Activated CD8-positive, alpha-beta memory T cell treated with anti-CD3 and anti-CD28 coated beads, Interleukin-2, amount 50 U/mL, for 48 hours (primary cell): ENCODE measurements around the gene ARHGAP45.

Experiments
- DNase-seq: peaks from one replicate; pipeline ENCODE4 v3.0.0-alpha.2; 2020

The ARHGAP45 gene

DNA sequence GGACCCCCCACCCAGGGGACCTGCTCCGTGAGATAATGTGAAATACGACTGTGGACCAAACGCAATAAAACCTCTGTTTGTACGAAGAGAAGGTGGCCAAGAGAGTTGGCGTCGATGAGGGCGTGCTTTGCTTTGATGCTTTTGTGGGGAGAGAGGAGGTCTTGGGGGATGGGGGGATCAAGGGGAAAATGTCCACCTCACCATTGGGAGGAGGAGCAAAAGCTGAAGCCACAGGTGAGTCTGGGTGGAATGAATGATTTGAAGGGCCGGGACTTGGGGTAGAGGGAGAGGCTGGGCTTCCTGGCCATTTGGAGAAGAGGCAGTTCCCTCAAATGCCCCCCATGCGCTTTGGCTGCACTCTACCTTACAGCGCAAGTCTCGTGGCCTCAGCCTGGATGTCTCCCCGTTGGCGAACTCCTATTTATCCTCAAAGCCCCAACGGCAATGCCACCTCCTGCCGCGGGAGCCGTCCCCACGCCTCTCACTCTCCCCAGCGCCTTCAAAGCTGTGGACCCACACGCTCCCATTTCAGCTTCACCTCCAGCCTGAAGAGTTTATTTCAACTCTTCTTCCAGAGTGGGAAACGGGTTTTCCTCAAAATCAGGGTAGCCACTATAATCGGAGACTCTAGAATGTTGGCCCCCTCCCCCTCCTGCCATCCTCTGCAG is 27.9 kb upstream of the ARHGAP45 start:
- DNase-seq: no peak

DNA sequence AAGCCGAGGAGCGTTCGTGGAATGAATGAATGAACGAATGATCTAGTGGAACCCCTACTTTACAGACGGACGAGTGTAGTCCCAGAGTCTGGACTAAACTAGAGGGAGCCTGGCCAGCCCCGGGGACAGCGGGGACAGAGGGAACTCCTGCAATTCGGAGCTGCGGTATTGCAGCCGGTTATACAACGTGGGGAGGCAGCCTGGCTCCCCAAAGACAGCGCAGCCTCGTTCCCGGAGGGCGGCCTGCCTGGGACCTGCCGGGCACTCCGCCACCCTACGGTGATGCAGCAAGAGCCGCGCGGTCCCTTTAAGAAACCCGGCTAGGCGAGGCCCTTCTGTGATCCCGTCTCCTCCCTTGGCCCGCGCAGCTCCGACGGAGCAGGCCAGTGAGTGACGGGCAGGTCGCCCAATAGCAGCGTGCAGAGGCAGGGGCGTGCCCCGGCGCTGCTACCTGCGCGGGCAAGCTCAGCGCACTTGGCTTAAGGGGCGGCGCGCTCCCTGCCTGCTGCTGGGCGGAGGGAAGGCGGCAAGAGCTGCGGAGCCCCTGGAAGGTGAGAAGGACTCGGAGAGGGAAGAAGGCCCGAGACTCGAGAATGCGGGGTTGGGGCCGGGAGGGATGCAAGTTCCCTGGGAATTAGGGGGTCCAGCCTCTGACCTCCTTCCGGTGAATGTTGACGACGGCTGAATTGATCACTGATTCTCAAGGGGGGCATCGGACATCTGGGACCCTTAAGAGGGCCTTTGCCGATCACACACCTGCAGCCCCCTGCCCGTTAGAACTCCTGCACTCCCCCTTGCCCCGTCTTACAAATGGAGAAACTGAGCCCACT is 27.1 kb upstream of the ARHGAP45 start, which contains the start of gene ABCA7:
Gene ABCA7, plus strand, starts transcription at position 462 of the 830 bp plus-strand sequence. CDS start 1,255 bp downstream, outside the sequence.
- DNase-seq: peak; percentile 100

DNA sequence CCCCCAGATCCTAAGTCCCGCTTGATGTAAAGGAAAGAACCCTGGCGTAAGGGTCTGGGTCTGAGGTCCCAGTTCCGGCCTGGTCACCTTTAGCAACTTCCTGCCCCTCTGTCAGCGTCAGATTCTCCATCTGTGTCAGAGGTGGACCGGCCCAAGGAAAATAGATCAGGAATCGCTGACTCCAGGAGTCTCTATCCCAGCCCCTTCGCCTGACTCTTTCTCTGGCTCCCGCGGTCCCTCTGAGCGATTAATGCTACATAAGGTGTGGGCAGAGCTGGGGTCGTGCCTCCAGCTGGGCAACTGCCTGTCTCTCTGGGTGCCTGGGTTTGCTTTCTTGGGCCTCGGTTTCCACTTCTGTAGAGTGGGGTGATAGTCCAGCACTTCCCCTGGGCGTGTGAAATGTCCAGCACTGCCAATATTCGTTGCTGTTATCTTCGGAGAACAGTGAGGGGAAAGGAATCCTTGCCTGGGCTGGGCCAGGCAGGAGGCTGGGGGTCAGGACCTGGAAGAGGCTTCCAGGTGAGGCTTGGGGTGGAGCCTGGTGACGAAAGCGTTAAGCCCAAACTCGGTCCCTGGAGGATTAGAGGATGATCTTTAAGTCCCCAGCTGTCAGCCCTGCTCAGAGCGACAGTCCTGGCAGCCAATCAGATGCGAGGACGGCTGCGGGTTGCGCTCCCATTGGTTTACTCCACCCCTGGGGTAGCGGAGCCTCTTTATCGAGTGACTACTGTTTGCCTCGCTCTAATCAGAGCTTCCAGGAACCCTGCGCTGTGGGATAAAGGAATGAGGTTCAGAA is 26.3 kb upstream of the ARHGAP45 start:
- peak; percentile 92 for DNase-seq

DNA sequence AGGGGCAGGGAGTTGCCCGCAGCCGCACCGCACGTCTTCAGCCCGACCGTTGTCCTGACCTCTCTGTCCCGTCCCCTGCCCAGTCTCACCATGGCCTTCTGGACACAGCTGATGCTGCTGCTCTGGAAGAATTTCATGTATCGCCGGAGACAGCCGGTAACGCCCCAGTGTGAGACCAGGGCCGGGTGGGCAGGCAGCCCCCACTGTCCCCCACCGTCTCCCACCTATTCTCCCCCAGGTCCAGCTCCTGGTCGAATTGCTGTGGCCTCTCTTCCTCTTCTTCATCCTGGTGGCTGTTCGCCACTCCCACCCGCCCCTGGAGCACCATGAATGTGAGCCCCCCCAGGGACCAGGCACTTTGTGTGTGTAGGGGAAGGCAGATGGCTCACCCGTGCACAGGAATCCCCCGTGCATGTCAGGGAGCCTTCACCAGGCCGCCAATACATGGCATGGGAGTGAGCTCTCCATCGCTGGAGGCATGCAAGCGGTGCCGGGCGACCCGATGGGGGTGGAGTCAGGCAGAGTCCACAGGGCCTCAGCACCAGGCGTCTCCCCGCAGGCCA is 25.6 kb upstream of the ARHGAP45 start:
- no peak for DNase-seq

DNA sequence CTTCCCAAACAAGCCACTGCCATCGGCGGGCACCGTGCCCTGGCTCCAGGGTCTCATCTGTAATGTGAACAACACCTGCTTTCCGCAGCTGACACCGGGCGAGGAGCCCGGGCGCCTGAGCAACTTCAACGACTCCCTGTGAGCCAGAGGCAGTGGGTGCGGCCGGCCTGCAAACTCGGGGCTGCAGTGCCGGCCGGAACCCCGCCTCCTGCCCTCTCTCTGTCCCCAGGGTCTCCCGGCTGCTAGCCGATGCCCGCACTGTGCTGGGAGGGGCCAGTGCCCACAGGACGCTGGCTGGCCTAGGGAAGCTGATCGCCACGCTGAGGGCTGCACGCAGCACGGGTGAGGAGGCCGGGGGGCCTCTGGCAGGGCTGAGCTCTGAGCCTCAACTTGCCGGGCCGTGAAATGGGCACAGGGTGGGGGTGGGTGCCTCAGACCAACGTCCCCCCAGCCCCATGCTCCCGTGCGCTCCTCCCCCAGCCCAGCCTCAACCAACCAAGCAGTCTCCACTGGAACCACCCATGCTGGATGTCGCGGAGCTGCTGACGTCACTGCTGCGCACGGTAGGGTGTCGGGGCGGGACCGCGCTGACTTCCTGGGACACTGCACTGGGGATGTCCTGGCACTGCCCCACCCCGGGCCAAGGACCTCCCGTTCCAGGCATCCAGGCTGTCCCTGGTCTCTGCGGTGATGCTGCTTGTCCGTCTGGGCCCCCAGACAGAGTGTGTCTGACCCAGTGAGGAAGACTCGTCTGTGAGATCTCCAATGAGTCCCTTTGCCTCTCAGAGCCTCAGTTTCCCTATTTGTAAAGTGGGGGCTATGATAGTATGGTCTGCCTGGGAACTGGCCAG is 24.9 kb upstream of the ARHGAP45 start:
- DNase-seq: no peak

DNA sequence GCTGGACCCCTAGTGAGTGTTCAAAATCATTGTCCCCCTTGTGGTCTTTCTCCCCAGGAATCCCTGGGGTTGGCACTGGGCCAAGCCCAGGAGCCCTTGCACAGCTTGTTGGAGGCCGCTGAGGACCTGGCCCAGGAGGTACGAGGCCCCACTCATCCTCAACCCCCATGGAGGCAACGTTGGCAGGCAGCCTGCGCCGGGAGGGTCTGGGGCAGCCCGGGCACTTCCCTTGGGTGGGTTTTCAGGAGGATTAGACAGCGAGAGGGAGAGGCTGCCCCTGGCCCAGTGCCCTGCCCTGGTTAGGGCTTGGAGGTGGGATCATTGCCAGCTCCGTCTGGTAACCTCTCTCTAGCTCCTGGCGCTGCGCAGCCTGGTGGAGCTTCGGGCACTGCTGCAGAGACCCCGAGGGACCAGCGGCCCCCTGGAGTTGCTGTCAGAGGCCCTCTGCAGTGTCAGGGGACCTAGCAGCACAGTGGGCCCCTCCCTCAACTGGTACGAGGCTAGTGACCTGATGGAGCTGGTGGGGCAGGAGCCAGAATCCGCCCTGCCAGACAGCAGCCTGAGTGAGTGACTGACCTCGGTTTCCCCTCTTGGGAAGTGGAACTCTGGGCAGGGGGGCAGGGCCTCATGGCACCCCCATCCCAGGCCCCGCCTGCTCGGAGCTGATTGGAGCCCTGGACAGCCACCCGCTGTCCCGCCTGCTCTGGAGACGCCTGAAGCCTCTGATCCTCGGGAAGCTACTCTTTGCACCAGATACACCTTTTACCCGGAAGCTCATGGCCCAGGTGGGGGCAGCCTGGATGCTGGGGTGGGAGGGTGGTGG is 24.1 kb upstream of the ARHGAP45 start:
- DNase-seq: no peak

DNA sequence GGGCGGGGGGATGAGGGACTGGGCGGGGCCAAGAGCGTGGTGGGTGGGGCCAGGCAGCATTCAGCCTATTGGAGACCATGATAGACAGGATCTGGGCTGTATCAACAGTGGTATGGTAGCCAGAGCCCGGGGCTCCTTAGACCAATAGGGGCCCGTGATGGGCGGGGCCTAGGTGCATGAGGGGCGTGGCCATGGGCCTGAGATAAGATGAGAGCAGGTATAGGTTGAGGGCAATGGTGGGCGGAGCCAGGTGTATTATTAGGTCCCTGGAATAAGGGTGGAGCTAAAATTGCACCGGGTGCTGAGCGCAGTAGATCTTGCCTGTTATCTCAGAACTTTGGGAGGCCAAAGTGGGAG is 21.7 kb upstream of the ARHGAP45 start:
- peak; percentile 87 for DNase-seq

DNA sequence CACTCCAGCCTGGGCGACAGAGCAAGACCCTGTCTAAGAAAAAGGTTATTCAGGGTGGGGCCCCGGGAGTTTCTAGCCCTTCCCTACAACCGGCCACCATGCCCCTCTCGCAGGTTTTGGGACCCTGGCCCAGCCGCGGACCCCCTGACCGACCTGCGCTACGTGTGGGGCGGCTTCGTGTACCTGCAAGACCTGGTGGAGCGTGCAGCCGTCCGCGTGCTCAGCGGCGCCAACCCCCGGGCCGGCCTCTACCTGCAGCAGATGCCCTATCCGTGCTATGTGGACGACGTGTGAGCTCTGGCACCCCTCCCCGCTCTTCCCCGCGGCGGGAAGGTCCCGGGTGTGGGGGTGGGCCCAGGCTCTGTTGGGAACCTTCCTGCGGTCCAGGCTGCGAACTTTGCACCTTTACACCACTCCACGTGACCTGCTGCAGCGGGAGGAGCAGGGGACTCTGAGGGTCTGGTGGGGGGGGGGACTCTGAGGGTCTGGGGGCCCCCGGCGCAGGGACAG is 20.8 kb upstream of the ARHGAP45 start:
- no peak for DNase-seq

DNA sequence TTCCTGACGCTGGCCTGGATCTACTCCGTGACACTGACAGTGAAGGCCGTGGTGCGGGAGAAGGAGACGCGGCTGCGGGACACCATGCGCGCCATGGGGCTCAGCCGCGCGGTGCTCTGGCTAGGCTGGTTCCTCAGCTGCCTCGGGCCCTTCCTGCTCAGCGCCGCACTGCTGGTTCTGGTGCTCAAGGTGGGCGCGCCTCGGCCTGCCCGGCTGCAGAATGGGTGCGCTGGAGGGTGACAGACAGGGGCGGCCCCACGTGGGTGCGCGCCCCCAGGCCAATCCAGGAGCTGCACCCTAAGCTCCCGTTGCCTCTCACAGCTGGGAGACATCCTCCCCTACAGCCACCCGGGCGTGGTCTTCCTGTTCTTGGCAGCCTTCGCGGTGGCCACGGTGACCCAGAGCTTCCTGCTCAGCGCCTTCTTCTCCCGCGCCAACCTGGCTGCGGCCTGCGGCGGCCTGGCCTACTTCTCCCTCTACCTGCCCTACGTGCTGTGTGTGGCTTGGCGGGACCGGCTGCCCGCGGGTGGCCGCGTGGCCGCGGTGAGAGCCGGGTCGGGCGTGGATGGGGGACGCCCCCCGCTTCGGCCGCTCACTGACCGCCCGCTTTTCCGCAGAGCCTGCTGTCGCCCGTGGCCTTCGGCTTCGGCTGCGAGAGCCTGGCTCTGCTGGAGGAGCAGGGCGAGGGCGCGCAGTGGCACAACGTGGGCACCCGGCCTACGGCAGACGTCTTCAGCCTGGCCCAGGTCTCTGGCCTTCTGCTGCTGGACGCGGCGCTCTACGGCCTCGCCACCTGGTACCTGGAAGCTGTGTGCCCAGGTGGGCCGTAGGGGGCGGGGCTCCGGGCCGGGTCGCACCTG is 19.9 kb upstream of the ARHGAP45 start:
- no peak for DNase-seq

DNA sequence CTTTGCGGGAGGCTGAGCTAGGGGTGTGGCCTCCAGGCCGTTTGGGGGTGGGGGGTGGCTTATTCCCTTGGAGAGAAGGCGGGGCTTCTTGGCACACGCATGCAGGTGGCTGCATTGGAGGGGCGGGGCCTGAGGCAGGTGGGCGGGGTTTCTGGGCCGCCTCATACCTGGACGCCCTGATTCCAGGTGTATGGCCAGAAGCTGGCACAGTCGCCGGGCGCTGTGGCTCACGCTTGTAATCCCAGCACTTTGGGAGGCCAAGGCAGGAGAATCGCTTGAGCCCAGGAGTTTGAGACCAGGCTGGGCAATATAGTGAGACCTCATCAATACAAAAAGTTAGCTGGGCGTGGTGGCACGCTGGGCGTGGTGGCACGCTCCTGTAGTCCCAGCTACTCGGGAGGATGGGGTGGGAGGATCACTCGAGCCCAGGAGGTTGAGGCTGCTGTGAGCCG is 19.2 kb upstream of the ARHGAP45 start:
- DNase-seq: no peak

DNA sequence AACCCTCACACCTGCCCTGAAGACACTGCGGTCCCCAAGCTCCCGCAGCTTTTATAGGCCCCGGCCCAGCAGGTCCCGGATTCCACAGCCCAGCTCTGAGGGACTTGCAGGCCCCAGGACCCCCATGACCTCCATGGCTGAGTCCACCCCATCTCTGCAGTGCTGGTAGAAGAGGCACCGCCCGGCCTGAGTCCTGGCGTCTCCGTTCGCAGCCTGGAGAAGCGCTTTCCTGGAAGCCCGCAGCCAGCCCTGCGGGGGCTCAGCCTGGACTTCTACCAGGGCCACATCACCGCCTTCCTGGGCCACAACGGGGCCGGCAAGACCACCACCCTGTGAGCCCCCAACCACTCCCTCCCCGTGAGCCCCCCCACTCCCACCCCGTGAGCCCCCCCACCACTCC is 17.9 kb upstream of the ARHGAP45 start:
- DNase-seq: no peak

DNA sequence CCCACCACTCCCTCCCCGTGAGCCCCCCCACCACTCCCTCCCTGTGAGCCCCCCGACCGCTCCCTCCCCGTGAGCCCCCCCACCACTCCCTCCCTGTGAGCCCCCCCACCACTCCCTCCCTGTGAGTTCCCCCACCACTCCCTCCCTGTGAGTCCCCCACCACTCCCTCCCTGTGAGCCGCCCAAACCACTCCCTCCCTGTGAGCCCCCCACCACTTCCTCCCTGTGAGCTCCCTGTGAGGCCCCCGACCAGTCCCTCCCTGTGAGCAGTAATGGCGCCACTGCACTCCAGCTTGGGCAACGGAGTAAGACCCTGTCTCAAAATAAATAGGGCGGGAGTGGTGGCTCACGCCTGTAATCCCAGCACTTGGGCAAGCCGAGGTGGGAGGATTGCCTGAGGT is 17.2 kb upstream of the ARHGAP45 start:
- no peak for DNase-seq

DNA sequence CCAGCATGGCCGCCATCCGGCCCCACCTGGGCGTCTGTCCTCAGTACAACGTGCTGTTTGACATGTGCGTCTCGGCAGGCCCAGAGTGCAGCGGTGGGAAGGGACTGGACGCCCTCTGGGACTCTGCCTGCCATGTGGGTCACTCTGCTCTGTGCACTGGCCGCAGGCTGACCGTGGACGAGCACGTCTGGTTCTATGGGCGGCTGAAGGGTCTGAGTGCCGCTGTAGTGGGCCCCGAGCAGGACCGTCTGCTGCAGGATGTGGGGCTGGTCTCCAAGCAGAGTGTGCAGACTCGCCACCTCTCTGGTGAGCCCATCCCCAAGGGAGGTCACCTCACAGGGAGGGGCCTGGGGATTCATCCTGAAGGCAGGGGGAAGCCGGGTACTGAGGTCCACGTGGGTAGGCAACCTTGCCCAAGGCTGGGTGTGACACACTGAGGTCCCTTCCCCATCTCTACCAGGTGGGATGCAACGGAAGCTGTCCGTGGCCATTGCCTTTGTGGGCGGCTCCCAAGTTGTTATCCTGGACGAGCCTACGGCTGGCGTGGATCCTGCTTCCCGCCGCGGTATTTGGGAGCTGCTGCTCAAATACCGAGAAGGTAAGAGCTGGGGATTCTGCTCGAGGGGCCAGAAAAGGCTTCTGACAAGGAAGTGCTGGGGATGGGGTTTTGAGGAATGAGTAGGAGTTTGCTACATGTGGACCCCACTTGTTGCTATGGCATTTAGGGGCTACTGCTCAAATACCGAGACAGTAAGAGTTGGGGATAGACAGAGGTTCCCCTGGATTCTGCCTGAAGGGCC is 15.8 kb upstream of the ARHGAP45 start:
- no peak for DNase-seq

DNA sequence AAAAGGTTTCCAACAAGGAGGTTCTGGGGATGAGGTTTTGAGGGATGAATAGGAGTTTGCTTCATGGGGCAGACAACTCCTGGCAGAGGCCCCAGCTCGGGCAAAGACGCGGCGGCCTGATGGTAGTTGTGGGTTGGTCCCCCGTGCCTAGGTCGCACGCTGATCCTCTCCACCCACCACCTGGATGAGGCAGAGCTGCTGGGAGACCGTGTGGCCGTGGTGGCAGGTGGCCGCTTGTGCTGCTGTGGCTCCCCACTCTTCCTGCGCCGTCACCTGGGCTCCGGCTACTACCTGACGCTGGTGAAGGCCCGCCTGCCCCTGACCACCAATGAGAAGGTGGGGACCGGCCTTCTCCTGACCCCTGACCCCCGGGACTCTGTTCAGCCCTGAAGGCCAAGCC is 15.2 kb upstream of the ARHGAP45 start:
- no peak for DNase-seq

DNA sequence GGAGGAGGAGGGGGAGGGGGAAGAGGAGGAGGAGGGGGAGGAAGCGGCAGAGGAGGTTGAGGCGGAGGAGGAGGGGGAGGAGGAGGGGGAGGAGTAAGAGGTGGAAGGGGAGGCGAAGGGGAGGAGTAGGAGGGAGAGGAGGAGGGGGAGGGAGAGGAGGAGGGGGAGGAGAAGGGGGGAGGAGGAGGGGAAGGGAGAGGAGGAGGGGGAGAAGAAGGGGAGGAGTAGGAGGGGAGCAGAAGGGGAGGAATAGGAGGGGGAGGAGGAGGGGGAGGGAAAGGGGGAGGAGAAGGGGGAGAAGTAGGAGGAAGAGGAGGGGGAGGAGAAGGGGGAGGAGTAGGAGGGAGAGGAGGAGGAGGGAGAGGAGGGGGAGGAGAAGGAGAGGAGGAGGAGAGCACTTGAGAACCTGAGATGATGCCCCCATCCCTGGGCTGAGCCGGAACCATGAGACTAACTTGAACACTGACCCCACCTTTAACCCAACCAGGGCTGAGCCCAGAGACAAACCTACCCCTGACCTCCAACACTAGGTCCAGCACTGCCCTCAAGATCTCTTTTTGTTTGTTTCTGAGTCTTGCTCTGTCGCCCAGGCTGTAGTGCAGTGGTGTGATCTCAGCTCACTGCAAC is 14.5 kb upstream of the ARHGAP45 start:
- DNase-seq: no peak

DNA sequence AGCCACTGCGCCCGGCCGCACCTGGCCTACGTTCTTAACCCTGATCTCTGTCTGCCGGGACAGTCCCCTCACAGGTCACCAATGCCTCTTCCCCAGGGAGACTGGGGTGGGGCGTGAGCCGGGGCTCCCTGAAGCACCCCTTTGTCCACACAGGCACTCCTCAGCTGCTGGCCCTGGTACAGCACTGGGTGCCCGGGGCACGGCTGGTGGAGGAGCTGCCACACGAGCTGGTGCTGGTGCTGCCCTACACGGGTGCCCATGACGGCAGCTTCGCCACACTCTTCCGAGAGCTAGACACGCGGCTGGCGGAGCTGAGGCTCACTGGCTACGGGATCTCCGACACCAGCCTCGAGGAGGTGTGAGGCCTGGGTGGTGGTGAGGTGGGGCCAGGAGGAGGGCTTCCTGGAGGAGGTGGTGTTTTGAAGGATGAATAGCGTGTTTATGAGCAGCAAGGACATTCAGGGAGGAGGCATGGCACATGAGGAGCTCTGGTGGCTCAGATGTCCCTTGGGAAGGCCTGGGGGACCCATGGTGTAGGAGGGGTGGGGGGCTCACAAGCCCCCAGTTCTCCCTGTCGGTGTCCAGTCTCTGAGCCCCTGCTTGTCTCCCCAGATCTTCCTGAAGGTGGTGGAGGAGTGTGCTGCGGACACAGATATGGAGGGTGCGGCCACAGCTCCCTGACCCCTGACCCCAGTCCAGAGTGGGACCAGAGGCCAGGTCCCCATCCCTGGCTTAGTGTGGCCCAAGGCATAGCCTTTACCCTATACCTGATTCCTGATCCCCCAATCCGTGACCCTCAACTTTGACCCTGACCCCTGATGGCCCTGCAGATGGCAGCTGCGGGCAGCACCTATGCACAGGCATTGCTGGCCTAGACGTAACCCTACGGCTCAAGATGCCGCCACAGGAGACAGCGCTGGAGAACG is 13.5 kb upstream of the ARHGAP45 start:
- no peak for DNase-seq
